Neural cell (in vitro differentiated cells): ENCODE measurements around the gene UBE2O. TPM values are rescaled to one million over a fixed set of nuclear protein-coding genes. Genes with fewer than 3 reads are reported as not detected.

Experiments
- H2AFZ ChIP-seq: fragments of 200-600, 300-800 bp; sonication (generic), shearing (Covaris generic); 2 replicates; pipeline ENCODE4 v1.6.0; 2014; ENCODE audit warnings: low read depth, mild to moderate bottlenecking, antibody characterized with exemption, low read length, moderate library complexity
- H3F3A ChIP-seq: fragments of 200-600 bp; shearing (Covaris generic); 2 replicates; pipeline ENCODE4 v1.6.1; 2016; ENCODE audit warnings: mild to moderate bottlenecking, moderate library complexity, mixed read lengths, antibody characterized with exemption, low read length; ENCODE audit not compliant: insufficient read depth, poor library complexity, severe bottlenecking
- H3K27ac ChIP-seq: fragments of 200-600, 300-800 bp; sonication (generic), shearing (Covaris generic); 2 replicates; pipeline ENCODE4 v1.5.1; 2014; ENCODE audit warnings: mild to moderate bottlenecking, low read length, moderate library complexity
- H3K27me3 ChIP-seq: fragments of 300-800, 200-600 bp; sonication (generic), shearing (Covaris generic); 2 replicates; pipeline ENCODE4 v1.6.0; 2014; ENCODE audit warnings: mild to moderate bottlenecking, low read depth, low read length, moderate library complexity; ENCODE audit not compliant: insufficient read depth
- H3K36me3 ChIP-seq: fragments of 300-800, 200-600 bp; sonication (generic), shearing (Covaris generic); 2 replicates; pipeline ENCODE4 v1.5.1; 2014; ENCODE audit warnings: mild to moderate bottlenecking, antibody characterized with exemption, low read length, moderate library complexity; ENCODE audit not compliant: insufficient read depth
- H3K4me2 ChIP-seq: fragments of 300-800, 200-600 bp; sonication (generic), shearing (Covaris generic); 2 replicates; pipeline ENCODE4 v1.6.0; 2014; ENCODE audit warnings: mild to moderate bottlenecking, low read length
- H3K4me3 ChIP-seq: fragments of 300-800, 200-600 bp; sonication (generic), shearing (Covaris generic); 2 replicates; pipeline ENCODE4 v1.5.1; 2014; ENCODE audit warnings: mild to moderate bottlenecking, low read length, moderate library complexity
- H3K79me2 ChIP-seq: fragments of 200-600 bp; shearing (Covaris generic); replicated peaks from 2 replicates; pipeline ENCODE4 v1.6.0; 2014; ENCODE audit warnings: mild to moderate bottlenecking, low read length, moderate library complexity; ENCODE audit not compliant: insufficient read depth
- H3K9ac ChIP-seq: fragments of 300-800, 200-600 bp; sonication (generic), shearing (Covaris generic); 2 replicates; pipeline ENCODE4 v1.6.1; 2016; ENCODE audit warnings: mild to moderate bottlenecking, low read length, mixed read lengths
- H3K9me2 ChIP-seq: fragments of 200-600 bp; shearing (Covaris generic); 2 replicates; pipeline ENCODE4 v1.6.1; 2016; ENCODE audit warnings: mild to moderate bottlenecking, low read length, mixed read lengths; ENCODE audit not compliant: insufficient read depth
- H3K9me3 ChIP-seq: fragments of 200-600, 300-800 bp; sonication (generic), shearing (Covaris generic); 2 replicates; pipeline ENCODE4 v1.6.1; 2016; ENCODE audit warnings: mild to moderate bottlenecking, mixed run types, low read length, moderate library complexity, mixed read lengths
- H4K20me1 ChIP-seq: fragments of 200-600 bp; shearing (Covaris generic); 2 replicates; pipeline ENCODE4 v1.6.1; 2016; ENCODE audit warnings: mild to moderate bottlenecking, mixed run types; ENCODE audit not compliant: insufficient read depth
- EP300 ChIP-seq: fragments of 450-650 bp; conservative IDR thresholded peaks from 2 replicates; pipeline ENCODE4 v1.6.1; 2014; ENCODE audit warnings: antibody characterized with exemption, mild to moderate bottlenecking, moderate library complexity; ENCODE audit not compliant: poor library complexity, severe bottlenecking
- EZH2 ChIP-seq: fragments of 200-600, 300-800 bp; shearing (Covaris generic), sonication (generic); IDR thresholded peaks from 2 replicates; pipeline ENCODE4 v1.6.1; 2014; ENCODE audit warnings: antibody characterized with exemption, low read length, borderline replicate concordance, mild to moderate bottlenecking; ENCODE audit not compliant: insufficient read depth, poor library complexity, severe bottlenecking
- MXI1 ChIP-seq: fragments of 450-650 bp; conservative IDR thresholded peaks from 2 replicates; pipeline ENCODE4 v1.6.1; 2014; ENCODE audit warnings: antibody characterized with exemption, mild to moderate bottlenecking; ENCODE audit not compliant: poor library complexity, severe bottlenecking
- POLR2AphosphoS5 ChIP-seq: IDR thresholded peaks from 2 replicates; pipeline ENCODE4 v1.6.1; 2012
- RAD21 ChIP-seq: fragments of 450-650 bp; conservative IDR thresholded peaks from 2 replicates; pipeline ENCODE4 v1.6.1; 2014; ENCODE audit warnings: antibody characterized with exemption, mild to moderate bottlenecking, moderate library complexity
- SMC3 ChIP-seq: fragments of 450-650 bp; conservative IDR thresholded peaks from 2 replicates; pipeline ENCODE4 v1.6.1; 2014; ENCODE audit warnings: antibody characterized with exemption, mild to moderate bottlenecking, moderate library complexity; ENCODE audit not compliant: poor library complexity
- TAF1 ChIP-seq: IDR thresholded peaks from 2 replicates; pipeline ENCODE4 v1.6.1; 2012; ENCODE audit warnings: low read depth
- polyA plus RNA-seq: library from polyadenylated mRNA; depleted of rRNA; stranded (reverse); fragments of >200 nt; gene quantifications from 2 replicates; pipeline ENCODE4 v1.2.3, GENCODE V29; 2014
- TF ChIP-seq, protein P1 (sequence below): fragments of 450-650 bp; IDR thresholded peaks from 2 replicates; pipeline ENCODE4 v1.5.1; 2014; ENCODE audit warnings: antibody characterized with exemption, mild to moderate bottlenecking, moderate library complexity; ENCODE audit not compliant: poor library complexity, severe bottlenecking
- TF ChIP-seq, protein P2 (sequence below): IDR thresholded peaks from 2 replicates; pipeline ENCODE4 v1.6.1; 2012; ENCODE audit warnings: borderline replicate concordance

UBE2O gene
- polyA plus RNA-seq, 1 donor from 2014 or later, result 28.0 TPM

DNA sequence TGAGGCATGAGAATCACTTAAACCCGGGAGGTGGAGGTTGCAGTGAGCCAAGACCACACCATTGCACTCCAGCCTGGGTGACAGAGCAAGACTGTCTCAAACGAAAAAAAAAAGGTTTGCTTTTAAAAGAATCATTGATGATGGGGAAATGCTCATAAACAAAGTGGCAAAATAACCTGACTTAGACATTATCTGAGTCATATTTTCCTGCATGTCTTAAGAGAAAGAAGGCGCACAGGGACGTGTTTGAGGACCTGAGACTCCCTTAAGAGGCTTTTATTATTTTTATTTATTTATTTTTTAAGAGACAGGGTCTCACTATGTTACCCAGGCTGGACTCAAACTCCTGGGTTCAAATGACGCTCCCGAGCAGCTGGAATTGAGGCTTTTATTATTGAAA lies 93.6 kb downstream of the UBE2O start:
- H3K79me2 ChIP-seq, result no peaks in the 10 kb centered on the region
- no peaks in the 10 kb centered on the region for H3K27me3 ChIP-seq
- no peaks in the 10 kb centered on the region for H4K20me1 ChIP-seq
- no peak overlapping the region for H3K4me2 ChIP-seq
- no peak overlapping the region for H2AFZ ChIP-seq
- H3F3A ChIP-seq, result no peaks in the 10 kb centered on the region
- H3K36me3 ChIP-seq, result no peaks in the 10 kb centered on the region
- H3K9me3 ChIP-seq, result no peaks in the 10 kb centered on the region
- H3K4me3 ChIP-seq, result no peak overlapping the region
- H3K9me2 ChIP-seq, result no peaks in the 10 kb centered on the region
- TF ChIP-seq POLR2AphosphoS5 (no peak), EP300 (no peak), SMC3 (no peak), TAF1 (no peak), RAD21 (no peak)
- TF ChIP-seq, protein P1, sequence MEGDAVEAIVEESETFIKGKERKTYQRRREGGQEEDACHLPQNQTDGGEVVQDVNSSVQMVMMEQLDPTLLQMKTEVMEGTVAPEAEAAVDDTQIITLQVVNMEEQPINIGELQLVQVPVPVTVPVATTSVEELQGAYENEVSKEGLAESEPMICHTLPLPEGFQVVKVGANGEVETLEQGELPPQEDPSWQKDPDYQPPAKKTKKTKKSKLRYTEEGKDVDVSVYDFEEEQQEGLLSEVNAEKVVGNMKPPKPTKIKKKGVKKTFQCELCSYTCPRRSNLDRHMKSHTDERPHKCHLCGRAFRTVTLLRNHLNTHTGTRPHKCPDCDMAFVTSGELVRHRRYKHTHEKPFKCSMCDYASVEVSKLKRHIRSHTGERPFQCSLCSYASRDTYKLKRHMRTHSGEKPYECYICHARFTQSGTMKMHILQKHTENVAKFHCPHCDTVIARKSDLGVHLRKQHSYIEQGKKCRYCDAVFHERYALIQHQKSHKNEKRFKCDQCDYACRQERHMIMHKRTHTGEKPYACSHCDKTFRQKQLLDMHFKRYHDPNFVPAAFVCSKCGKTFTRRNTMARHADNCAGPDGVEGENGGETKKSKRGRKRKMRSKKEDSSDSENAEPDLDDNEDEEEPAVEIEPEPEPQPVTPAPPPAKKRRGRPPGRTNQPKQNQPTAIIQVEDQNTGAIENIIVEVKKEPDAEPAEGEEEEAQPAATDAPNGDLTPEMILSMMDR, result no peak
- H3K9ac ChIP-seq, result no peak overlapping the region
- no peak overlapping the region for H3K27ac ChIP-seq

DNA sequence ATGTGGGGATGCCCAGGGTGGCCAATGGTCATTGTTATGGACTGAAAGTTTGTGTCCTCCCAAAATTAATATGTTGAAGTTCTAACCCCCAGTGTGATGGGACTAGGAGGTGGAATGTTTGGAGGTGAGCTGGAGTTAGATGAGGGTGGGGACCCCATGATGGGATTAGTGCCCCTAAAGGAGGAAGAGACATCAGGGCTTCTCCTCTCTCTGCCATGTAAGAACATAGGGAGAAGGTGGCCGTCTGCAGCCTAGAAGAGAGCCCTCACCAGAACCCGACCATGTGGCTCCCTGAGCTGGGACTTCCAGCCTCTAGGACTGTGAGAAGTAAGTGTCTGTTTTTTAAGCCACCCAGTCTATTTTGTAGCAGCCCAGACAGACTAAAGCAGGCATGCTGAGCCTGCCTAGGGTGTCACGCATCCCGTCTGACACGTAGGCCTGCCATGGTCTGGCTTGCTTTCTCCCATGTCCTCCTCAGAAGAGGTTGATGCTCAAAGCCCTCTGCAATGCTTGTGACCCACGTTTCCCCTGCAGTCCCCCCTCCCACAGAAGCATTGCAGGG lies 95.3 kb downstream of the UBE2O start:
- TF ChIP-seq TAF1, result no peak
- H3K27ac ChIP-seq, result no peak overlapping the region
- no peaks in the 10 kb centered on the region for H3K9me3 ChIP-seq
- no peaks in the 10 kb centered on the region for H3K9me2 ChIP-seq
- H3K27me3 ChIP-seq, result no peaks in the 10 kb centered on the region
- H3K4me2 ChIP-seq, result no peak overlapping the region
- no peak overlapping the region for H3K4me3 ChIP-seq
- no peak overlapping the region for H2AFZ ChIP-seq
- no peaks in the 10 kb centered on the region for H3K36me3 ChIP-seq
- H3F3A ChIP-seq, result no peaks in the 10 kb centered on the region
- peaks cover 3% of the 10 kb centered on the region for H3K79me2 ChIP-seq
- no peak overlapping the region for H3K9ac ChIP-seq
- H4K20me1 ChIP-seq, result no peaks in the 10 kb centered on the region

DNA sequence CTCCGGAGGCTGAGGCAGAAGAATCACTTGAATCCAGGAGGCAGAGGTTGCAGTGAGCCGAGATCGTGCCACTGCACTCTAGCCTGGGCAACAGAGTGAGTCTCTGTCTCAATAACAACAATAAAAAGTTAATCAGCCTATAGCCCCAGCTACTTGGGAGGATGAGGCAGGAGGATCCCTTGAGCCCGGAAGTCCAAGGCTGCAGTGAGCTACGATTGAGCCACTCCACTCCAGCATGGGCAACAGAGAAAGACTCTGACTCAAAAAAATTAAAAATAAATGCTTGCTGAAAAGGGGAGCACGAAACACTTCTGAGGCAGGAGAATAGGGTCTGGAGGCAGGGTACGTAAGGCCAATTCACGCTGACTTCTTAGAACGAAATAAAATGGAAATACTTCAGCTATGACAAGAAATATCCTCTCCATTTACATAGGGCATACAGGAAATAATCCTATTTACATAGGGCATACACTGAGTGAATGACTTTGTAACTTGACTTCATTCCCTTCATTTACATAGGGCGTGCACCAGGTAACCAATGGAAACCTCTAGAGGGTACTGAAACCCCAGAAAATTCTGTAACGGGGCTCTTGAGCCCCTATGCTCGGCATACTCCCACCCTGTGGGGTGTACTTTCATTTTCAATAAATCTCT lies 96.0 kb downstream of the UBE2O start:
- Histone ChIP-seq H3K9me2 (no peaks in the 10 kb centered on the region), H3K27ac (no peak overlapping the region), H3K4me2 (no peak overlapping the region), H3K79me2 (peaks cover 5% of the 10 kb centered on the region), H4K20me1 (no peaks in the 10 kb centered on the region), H2AFZ (no peak overlapping the region), H3F3A (no peaks in the 10 kb centered on the region), H3K36me3 (no peaks in the 10 kb centered on the region), H3K9me3 (no peaks in the 10 kb centered on the region), H3K4me3 (no peak overlapping the region), H3K9ac (no peak overlapping the region), H3K27me3 (no peaks in the 10 kb centered on the region)
- TF ChIP-seq, protein P2, sequence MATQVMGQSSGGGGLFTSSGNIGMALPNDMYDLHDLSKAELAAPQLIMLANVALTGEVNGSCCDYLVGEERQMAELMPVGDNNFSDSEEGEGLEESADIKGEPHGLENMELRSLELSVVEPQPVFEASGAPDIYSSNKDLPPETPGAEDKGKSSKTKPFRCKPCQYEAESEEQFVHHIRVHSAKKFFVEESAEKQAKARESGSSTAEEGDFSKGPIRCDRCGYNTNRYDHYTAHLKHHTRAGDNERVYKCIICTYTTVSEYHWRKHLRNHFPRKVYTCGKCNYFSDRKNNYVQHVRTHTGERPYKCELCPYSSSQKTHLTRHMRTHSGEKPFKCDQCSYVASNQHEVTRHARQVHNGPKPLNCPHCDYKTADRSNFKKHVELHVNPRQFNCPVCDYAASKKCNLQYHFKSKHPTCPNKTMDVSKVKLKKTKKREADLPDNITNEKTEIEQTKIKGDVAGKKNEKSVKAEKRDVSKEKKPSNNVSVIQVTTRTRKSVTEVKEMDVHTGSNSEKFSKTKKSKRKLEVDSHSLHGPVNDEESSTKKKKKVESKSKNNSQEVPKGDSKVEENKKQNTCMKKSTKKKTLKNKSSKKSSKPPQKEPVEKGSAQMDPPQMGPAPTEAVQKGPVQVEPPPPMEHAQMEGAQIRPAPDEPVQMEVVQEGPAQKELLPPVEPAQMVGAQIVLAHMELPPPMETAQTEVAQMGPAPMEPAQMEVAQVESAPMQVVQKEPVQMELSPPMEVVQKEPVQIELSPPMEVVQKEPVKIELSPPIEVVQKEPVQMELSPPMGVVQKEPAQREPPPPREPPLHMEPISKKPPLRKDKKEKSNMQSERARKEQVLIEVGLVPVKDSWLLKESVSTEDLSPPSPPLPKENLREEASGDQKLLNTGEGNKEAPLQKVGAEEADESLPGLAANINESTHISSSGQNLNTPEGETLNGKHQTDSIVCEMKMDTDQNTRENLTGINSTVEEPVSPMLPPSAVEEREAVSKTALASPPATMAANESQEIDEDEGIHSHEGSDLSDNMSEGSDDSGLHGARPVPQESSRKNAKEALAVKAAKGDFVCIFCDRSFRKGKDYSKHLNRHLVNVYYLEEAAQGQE, result no peak
- no peak for TF ChIP-seq SMC3
- TF ChIP-seq, protein P1, result no peak
- TF ChIP-seq POLR2AphosphoS5, result no peak
- no peak for TF ChIP-seq RAD21
- no peak for TF ChIP-seq EP300
- no peak for TF ChIP-seq EZH2
- TF ChIP-seq TAF1, result no peak
- no peak for TF ChIP-seq MXI1
